Keratinocyte (primary cell): Measurements from ENCODE around the gene ZYG11A.

Experiments
- EZH2 ChIP-seq: IDR thresholded peaks from one replicate; pipeline ENCODE4 v1.6.1; 2012; ENCODE audit warnings: inconsistent platforms, mild to moderate bottlenecking, low read length, moderate library complexity
- TF ChIP-seq, protein P1 (sequence below), 3 experiments: IDR thresholded peaks in 1 of 3; conservative IDR thresholded peaks in 1 of 3; optimal IDR thresholded peaks in 1 of 3; 2 replicates in 2 of 3; 3 replicates in 1 of 3; pipeline versions ENCODE3 to v1.5.1; 2011; ENCODE audit warnings: low read length in 3 of 3, mild to moderate bottlenecking in 3 of 3, moderate library complexity in 2 of 3, control low read depth in 1 of 3, inconsistent platforms in 1 of 3; ENCODE audit not compliant: insufficient read depth in 2 of 3; ENCODE audit errors: extremely low read depth in 1 of 3

DNA sequence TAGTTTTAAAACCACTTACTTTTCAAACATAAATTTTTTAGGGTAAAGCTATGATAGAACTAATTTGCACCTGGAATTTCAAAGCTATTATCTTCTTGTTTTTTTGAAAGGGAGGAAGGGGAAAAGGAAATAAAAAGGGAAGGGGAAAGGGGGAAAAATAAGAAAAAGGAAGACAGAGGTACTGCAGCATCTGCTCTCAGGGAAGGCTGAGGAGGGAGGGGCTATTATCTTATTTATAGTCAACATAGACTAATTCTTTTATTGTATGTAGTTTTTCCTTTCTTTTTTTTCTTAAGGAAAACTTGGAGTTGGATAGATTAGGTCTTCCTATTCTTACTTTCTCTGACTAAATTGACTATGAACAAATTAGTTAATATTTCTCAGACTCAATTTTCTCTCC, 41.5 kb upstream of the ZYG11A start:
- TF ChIP-seq, protein P1, sequence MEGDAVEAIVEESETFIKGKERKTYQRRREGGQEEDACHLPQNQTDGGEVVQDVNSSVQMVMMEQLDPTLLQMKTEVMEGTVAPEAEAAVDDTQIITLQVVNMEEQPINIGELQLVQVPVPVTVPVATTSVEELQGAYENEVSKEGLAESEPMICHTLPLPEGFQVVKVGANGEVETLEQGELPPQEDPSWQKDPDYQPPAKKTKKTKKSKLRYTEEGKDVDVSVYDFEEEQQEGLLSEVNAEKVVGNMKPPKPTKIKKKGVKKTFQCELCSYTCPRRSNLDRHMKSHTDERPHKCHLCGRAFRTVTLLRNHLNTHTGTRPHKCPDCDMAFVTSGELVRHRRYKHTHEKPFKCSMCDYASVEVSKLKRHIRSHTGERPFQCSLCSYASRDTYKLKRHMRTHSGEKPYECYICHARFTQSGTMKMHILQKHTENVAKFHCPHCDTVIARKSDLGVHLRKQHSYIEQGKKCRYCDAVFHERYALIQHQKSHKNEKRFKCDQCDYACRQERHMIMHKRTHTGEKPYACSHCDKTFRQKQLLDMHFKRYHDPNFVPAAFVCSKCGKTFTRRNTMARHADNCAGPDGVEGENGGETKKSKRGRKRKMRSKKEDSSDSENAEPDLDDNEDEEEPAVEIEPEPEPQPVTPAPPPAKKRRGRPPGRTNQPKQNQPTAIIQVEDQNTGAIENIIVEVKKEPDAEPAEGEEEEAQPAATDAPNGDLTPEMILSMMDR (optimal IDR thresholded peaks at IDR 0.05 in 1 of 3, IDR thresholded peaks at IDR 0.05 in 1 of 3, conservative IDR thresholded peaks at IDR 0.05 in 1 of 3; ENCODE audit: extremely low read depth in 1 of 3, insufficient read depth in 2 of 3, low read length in 3 of 3): no peak
- no peak for TF ChIP-seq EZH2
